Nephron progenitor cell (in vitro differentiated cells): ENCODE data around the gene PRLR.
A peak's percentile ranks its signal among the peaks of the same experiment; 100 is the strongest.

Experiments
- DNase-seq: peaks from one replicate; pipeline ENCODE4 v3.0.0; 2021
- H3K27ac Mint-ChIP-seq: 2 replicates; pipeline ENCODE4 v1.8.0; 2021; ENCODE audit warnings: mild to moderate bottlenecking, moderate library complexity, mixed read lengths
- H3K27me3 Mint-ChIP-seq: 2 replicates; pipeline ENCODE4 v1.8.0; 2021; ENCODE audit warnings: mild to moderate bottlenecking, low read depth, mixed read lengths; ENCODE audit not compliant: poor library complexity
- H3K36me3 Mint-ChIP-seq: 2 replicates; pipeline ENCODE4 v1.8.0; 2021; ENCODE audit warnings: low read depth, mixed read lengths
- H3K4me1 Mint-ChIP-seq: 2 replicates; pipeline ENCODE4 v1.8.0; 2021; ENCODE audit warnings: mixed read lengths
- H3K4me3 Mint-ChIP-seq: 2 replicates; pipeline ENCODE4 v1.8.0; 2021; ENCODE audit warnings: mild to moderate bottlenecking, moderate library complexity, mixed read lengths
- H3K9me3 Mint-ChIP-seq: 2 replicates; pipeline ENCODE4 v1.8.0; 2021; ENCODE audit warnings: mild to moderate bottlenecking, moderate library complexity, mixed read lengths
- TF ChIP-seq, protein P1 (sequence below): fragments of 200-600 bp; sonication (generic); IDR thresholded peaks from 2 replicates; pipeline ENCODE4 v1.5.0; 2021; ENCODE audit warnings: antibody characterized with exemption

The PRLR gene

DNA sequence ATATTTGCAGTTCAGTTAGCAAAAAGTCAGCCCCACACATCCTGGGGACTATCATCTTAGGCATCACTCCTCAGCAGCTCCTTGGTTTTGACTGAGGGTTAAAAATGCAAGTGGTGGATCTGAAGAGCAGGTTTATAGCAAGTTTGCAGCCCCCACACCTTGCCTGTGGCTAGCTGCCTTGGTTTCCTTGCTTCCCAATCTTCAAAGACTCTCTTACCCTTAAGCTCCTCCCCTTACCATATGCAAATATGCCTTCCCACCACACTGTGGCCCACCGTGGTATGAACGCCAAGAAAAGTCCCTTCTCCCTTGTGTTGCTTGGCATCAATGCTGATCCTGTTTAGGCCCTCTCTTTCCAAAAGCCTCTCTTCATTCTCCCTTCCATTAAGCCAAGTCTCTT is 137.6 kb downstream of the PRLR start:
- no peak overlapping the region for H3K27ac Mint-ChIP-seq
- peaks cover 2% of the 10 kb centered on the region for H3K27me3 Mint-ChIP-seq
- H3K4me1 Mint-ChIP-seq = peaks cover 34% of the 10 kb centered on the region
- H3K4me3 Mint-ChIP-seq = no peak overlapping the region
- peaks cover 5% of the 10 kb centered on the region for H3K9me3 Mint-ChIP-seq
- DNase-seq = no peak
- TF ChIP-seq, protein P1, sequence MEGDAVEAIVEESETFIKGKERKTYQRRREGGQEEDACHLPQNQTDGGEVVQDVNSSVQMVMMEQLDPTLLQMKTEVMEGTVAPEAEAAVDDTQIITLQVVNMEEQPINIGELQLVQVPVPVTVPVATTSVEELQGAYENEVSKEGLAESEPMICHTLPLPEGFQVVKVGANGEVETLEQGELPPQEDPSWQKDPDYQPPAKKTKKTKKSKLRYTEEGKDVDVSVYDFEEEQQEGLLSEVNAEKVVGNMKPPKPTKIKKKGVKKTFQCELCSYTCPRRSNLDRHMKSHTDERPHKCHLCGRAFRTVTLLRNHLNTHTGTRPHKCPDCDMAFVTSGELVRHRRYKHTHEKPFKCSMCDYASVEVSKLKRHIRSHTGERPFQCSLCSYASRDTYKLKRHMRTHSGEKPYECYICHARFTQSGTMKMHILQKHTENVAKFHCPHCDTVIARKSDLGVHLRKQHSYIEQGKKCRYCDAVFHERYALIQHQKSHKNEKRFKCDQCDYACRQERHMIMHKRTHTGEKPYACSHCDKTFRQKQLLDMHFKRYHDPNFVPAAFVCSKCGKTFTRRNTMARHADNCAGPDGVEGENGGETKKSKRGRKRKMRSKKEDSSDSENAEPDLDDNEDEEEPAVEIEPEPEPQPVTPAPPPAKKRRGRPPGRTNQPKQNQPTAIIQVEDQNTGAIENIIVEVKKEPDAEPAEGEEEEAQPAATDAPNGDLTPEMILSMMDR = no peak
- H3K36me3 Mint-ChIP-seq = no peaks in the 10 kb centered on the region

DNA sequence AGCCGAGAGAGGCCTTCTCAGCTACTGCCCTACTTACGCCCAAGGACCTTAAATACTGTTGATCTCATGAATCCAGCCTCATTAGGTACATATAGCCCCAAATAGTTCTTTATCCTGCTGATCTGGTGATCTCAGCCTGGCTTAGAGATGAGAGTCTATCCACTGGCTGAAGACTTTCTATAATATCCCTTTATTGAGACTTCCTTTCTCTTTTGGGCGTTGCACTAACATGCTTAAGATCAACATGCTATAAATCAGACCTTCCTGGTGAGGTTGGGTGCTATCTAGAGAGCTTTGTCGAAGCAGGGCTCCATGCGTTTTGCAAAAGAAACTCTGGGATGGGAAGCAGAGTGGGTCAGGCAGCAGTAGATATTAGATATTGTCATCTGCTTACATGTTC is 138.6 kb downstream of the PRLR start:
- Mint-ChIP-seq H3K9me3 (peaks cover 5% of the 10 kb centered on the region), H3K4me3 (no peak overlapping the region), H3K36me3 (no peaks in the 10 kb centered on the region), H3K27me3 (no peaks in the 10 kb centered on the region), H3K4me1 (peaks cover 37% of the 10 kb centered on the region), H3K27ac (no peak overlapping the region)
- DNase-seq = no peak
- TF ChIP-seq, protein P1 = no peak

DNA sequence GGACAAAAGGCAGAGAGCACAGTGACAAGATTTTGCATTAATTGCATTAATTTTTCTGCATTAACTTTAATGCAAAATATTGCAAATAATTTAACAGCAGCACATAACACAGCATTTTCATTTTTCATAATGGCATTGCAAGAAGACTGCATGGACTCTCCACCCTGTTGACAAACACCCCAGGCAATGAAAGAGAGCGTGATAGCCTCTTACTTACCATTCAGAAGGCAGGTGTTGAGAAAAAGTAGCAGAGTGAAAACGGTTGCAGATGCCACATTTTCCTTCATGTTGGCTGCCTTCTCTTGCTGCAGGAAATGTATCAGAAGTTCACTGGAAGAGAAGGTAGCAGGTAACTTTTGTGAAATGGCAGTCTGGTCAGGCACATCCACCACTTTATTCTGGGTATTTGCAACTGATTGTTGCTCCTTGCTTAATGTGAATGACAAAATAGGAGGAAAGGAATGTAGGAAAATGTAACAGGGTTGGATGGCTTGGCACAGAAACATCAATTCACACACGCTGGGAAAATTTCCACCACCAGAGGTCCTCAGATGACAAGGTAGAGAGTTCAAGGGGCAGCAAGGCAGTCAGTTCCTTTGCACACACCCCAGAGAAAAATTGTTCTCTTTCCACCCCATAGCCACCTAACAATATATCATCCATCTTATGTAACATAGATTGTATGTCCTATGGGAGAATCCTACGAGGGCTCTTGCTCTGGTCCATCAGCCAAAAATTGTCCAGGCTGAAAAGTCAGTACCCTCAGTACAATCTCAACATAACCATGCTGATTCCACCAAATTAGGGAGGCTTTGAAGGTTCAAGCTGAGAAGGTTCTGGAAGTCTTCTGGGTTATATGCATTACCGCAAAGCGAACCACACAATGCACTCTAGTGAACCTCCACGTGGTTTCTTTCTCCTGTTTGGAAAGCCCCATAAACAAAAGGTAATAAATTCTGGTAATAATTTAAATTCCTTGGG is 140.7 kb downstream of the PRLR start:
- no peak overlapping the region for H3K4me3 Mint-ChIP-seq

DNA sequence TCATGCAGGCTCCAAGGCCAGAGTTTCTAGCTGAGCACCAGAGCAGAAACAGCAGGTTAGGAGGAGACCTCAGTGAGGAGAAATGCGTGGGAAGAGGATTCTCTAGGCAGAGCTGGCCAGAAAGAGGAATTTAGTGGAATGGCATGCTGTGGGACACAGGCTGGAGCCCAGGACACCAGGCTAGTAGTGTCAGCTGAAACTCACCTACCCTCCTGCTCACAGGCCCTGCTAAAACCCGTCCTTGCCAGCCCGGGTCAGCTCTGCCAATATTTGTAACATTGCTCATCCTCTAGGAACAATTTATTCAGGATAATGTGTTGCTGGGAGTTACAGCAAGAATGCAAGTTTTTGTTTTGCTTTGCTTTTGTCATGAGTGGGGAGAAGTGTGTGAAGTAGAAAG is 142.3 kb downstream of the PRLR start:
- Mint-ChIP-seq H3K36me3 (no peaks in the 10 kb centered on the region), H3K4me3 (no peak overlapping the region), H3K4me1 (peaks cover 33% of the 10 kb centered on the region), H3K27me3 (peaks cover 3% of the 10 kb centered on the region), H3K27ac (no peak overlapping the region), H3K9me3 (peaks cover 5% of the 10 kb centered on the region)
- DNase-seq = no peak
- TF ChIP-seq, protein P1 = no peak

More for the DNA sequence above, 140.7 kb downstream of the PRLR start:
- TF ChIP-seq, protein P1 = peak; percentile 64
- Mint-ChIP-seq H3K27ac (no peak overlapping the region), H3K36me3 (no peaks in the 10 kb centered on the region), H3K4me1 (peaks cover 37% of the 10 kb centered on the region), H3K27me3 (no peaks in the 10 kb centered on the region), H3K9me3 (peaks cover 5% of the 10 kb centered on the region)
- peak; percentile 52 for DNase-seq

DNA sequence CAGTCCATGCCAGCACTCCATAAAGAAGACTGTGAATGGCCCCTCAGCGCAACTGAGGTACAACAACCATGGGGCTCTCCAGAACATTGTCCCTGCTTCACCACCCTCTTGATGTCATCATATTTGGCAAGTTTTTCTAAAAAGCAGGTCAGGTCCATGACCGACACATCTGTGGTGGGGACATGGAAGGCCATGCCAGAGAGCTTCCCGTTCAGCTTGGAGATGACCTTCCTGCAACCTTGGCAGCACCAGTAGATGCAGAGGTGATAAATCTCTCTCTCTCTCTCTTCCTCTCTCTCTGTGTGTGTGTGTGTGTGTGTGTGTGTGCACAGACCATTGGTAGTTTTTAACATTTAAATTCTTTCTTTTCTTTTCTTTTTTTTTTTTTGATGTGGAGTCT is 147.1 kb downstream of the PRLR start:
- Mint-ChIP-seq H3K36me3 (peaks cover 1% of the 10 kb centered on the region), H3K4me1 (peaks cover 11% of the 10 kb centered on the region), H3K4me3 (no peak overlapping the region), H3K27ac (no peak overlapping the region), H3K9me3 (peaks cover 24% of the 10 kb centered on the region), H3K27me3 (peaks cover 3% of the 10 kb centered on the region)
- TF ChIP-seq, protein P1 = no peak
- no peak for DNase-seq

DNA sequence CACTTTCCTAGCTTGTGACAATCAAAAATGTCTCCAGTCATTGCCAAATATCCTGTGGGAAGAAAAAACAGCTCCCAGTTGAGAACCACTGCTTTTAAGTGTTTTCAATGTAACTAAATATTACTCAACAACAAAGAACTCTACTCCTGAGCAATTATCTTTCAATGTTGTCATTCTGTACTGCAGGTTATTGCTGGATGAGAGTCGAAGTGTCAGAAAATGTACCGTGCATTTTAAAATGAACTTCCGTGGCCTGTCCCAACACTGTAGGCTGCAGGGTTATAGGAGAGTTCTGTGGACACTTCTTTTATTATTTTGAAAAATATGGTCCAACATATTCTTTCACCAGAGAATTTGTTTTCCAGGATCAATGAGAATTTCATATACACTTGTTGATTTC is 147.8 kb downstream of the PRLR start:
- H3K36me3 Mint-ChIP-seq = peaks cover 8% of the 10 kb centered on the region
- peaks cover 3% of the 10 kb centered on the region for H3K27me3 Mint-ChIP-seq
- no peak overlapping the region for H3K4me3 Mint-ChIP-seq
- TF ChIP-seq, protein P1 = no peak
- H3K4me1 Mint-ChIP-seq = peaks cover 5% of the 10 kb centered on the region
- H3K9me3 Mint-ChIP-seq = peaks cover 30% of the 10 kb centered on the region
- no peak overlapping the region for H3K27ac Mint-ChIP-seq
- DNase-seq = no peak
